ENCODE results near the gene TF. TPM values are rescaled to one million over a fixed set of nuclear protein-coding genes. Genes with fewer than 3 reads are reported as not detected.

The TF gene
- total and polyA plus RNA-seq, 10 donors, result 1.7 to 81.8 (median 3.9) TPM

DNA sequence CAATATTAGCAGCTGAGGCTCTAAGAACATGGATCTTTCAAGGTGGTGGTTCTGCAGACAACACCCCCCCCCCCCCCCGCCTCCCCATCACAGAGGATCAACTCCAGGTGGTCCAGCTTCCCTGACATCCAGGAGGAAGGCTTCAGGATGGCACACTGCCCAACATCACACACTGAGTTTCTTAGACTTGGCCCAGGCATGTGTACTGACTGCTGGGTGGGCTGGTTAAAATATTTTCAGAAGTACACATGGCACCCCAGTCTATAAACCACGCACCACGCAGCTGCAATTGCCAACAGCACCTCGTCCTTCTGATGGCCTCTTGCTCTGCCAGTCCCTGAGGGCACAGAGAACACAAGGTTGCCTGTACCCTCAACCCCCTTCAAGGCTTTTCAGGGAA is 81.5 kb downstream of the TF start:
- peaks cover 0 to 45% (median 19%) of the 10 kb centered on the region in 6 donors for H3K36me3 ChIP-seq
- TF ChIP-seq POLR2A (IDR thresholded peaks at IDR 0.05) (no peak), POLR2AphosphoS5 (IDR thresholded peaks at IDR 0.05) (peak in 1 of 3 donors; percentile 10)
- TF ChIP-seq, protein P1, sequence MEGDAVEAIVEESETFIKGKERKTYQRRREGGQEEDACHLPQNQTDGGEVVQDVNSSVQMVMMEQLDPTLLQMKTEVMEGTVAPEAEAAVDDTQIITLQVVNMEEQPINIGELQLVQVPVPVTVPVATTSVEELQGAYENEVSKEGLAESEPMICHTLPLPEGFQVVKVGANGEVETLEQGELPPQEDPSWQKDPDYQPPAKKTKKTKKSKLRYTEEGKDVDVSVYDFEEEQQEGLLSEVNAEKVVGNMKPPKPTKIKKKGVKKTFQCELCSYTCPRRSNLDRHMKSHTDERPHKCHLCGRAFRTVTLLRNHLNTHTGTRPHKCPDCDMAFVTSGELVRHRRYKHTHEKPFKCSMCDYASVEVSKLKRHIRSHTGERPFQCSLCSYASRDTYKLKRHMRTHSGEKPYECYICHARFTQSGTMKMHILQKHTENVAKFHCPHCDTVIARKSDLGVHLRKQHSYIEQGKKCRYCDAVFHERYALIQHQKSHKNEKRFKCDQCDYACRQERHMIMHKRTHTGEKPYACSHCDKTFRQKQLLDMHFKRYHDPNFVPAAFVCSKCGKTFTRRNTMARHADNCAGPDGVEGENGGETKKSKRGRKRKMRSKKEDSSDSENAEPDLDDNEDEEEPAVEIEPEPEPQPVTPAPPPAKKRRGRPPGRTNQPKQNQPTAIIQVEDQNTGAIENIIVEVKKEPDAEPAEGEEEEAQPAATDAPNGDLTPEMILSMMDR (IDR thresholded peaks at IDR 0.05 in 8 of 11, conservative IDR thresholded peaks at IDR 0.05 in 3 of 11), result no peak
- H3K27me3 ChIP-seq (replicated peaks in 1 of 7), result no peaks in the 10 kb centered on the region
- no peaks in the 10 kb centered on the region for H3K9me3 ChIP-seq
- intact Hi-C loops (cut with DNase I; ENCODE audit: low total_unique reads), result no loop called here
- H3K4me1 ChIP-seq, result no peaks in the 10 kb centered on the region
- H3K27ac ChIP-seq, result no peak overlapping the region
- no peak overlapping the region for H3K4me3 ChIP-seq
- no peak for DNase-seq
- 82 to 97% (median 94%) methylated on average over 3 to 4 of the region's 4 CpGs for WGBS, 5 donors

GRCh38 chr3:133828576-133829309 is 82.5 kb downstream of the TF start:
- H3K9me3 ChIP-seq, result no peaks in the 10 kb centered on the region
- no peak overlapping the region for H3K4me3 ChIP-seq
- H3K4me1 ChIP-seq, result no peaks in the 10 kb centered on the region
- 80 to 87% (median 84%) methylated on average over 12 of the region's 12 CpGs for WGBS, 5 donors
- DNase-seq, result no peak
- no peak overlapping the region for H3K27ac ChIP-seq
- H3K27me3 ChIP-seq (replicated peaks in 1 of 7), result no peaks in the 10 kb centered on the region
- peaks cover 0 to 37% (median 14%) of the 10 kb centered on the region in 6 donors for H3K36me3 ChIP-seq
- TF ChIP-seq POLR2AphosphoS5 (IDR thresholded peaks at IDR 0.05) (no peak), POLR2A (IDR thresholded peaks at IDR 0.05) (no peak)
- TF ChIP-seq, protein P1 (IDR thresholded peaks at IDR 0.05 in 8 of 11, conservative IDR thresholded peaks at IDR 0.05 in 3 of 11), result no peak
- intact Hi-C loops (cut with DNase I; ENCODE audit: low total_unique reads), result no loop called here

- Histone ChIP-seq H3K36me3 (peaks cover 0 to 37% (median 10%) of the 10 kb centered on the region in 6 donors), H3K4me1 (no peaks in the 10 kb centered on the region), H3K27me3 (replicated peaks in 1 of 7) (no peaks in the 10 kb centered on the region), H3K27ac (no peak overlapping the region), H3K4me3 (no peak overlapping the region), H3K9me3 (no peaks in the 10 kb centered on the region)
- intact Hi-C loops (cut with DNase I; ENCODE audit: low total_unique reads), result no loop called here
- TF ChIP-seq, protein P1 (IDR thresholded peaks at IDR 0.05 in 8 of 11, conservative IDR thresholded peaks at IDR 0.05 in 3 of 11), result no peak
- no peak for TF ChIP-seq POLR2A (IDR thresholded peaks at IDR 0.05)
- TF ChIP-seq POLR2AphosphoS5 (IDR thresholded peaks at IDR 0.05), result no peak
- no peak for DNase-seq
- WGBS, 5 donors, result 81 to 93% (median 85%) methylated on average over 3 of the region's 3 CpGs
These were observed 83.1 kb downstream of the TF start for GRCh38 chr3:133829310-133829707.

- peaks cover 0 to 36% (median 2%) of the 10 kb centered on the region in 6 donors for H3K36me3 ChIP-seq
- no peaks in the 10 kb centered on the region for H3K27me3 ChIP-seq (replicated peaks in 1 of 7)
- 87 to 99% (median 90%) methylated on average over 3 of the region's 3 CpGs for WGBS, 5 donors
- H3K4me3 ChIP-seq, result no peak overlapping the region
- H3K9me3 ChIP-seq, result no peaks in the 10 kb centered on the region
- intact Hi-C loops (cut with DNase I; ENCODE audit: low total_unique reads), result no loop called here
- H3K27ac ChIP-seq, result no peak overlapping the region
- H3K4me1 ChIP-seq, result no peaks in the 10 kb centered on the region
- DNase-seq, result no peak
- TF ChIP-seq, protein P1 (IDR thresholded peaks at IDR 0.05 in 8 of 11, conservative IDR thresholded peaks at IDR 0.05 in 3 of 11), result no peak
These were observed 83.9 kb downstream of the TF start for GRCh38 chr3:133830071-133830470.
